Measurements from ENCODE around the gene TSPYL4.

DNA sequence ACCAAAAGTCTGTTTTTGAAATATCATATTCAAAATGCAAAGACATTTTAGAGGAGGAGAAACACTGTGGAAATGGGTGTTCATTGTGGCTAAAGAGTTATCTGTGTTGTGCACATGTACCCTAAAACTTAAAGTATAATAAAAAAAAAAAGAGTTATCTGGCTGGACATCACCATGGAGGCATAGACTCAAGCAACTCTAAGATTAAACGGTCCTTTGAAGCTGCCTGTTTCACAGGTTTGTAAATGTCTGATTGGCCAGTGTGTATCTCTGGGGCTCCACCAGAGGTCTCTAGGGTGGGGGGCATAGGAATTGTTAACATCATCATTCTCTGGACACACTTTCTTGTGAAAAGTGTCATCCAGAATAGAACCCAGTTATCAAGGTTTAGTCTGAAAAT, 39.2 kb downstream of the TSPYL4 start:
- TF ChIP-seq POLR2AphosphoS5 (IDR thresholded peaks at IDR 0.05; ENCODE audit: low read depth, low read length) (no peak), TAF1 (IDR thresholded peaks at IDR 0.05; ENCODE audit: borderline replicate concordance, insufficient read depth, low read length) (no peak)
- TF ChIP-seq, protein P1, sequence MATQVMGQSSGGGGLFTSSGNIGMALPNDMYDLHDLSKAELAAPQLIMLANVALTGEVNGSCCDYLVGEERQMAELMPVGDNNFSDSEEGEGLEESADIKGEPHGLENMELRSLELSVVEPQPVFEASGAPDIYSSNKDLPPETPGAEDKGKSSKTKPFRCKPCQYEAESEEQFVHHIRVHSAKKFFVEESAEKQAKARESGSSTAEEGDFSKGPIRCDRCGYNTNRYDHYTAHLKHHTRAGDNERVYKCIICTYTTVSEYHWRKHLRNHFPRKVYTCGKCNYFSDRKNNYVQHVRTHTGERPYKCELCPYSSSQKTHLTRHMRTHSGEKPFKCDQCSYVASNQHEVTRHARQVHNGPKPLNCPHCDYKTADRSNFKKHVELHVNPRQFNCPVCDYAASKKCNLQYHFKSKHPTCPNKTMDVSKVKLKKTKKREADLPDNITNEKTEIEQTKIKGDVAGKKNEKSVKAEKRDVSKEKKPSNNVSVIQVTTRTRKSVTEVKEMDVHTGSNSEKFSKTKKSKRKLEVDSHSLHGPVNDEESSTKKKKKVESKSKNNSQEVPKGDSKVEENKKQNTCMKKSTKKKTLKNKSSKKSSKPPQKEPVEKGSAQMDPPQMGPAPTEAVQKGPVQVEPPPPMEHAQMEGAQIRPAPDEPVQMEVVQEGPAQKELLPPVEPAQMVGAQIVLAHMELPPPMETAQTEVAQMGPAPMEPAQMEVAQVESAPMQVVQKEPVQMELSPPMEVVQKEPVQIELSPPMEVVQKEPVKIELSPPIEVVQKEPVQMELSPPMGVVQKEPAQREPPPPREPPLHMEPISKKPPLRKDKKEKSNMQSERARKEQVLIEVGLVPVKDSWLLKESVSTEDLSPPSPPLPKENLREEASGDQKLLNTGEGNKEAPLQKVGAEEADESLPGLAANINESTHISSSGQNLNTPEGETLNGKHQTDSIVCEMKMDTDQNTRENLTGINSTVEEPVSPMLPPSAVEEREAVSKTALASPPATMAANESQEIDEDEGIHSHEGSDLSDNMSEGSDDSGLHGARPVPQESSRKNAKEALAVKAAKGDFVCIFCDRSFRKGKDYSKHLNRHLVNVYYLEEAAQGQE (IDR thresholded peaks at IDR 0.05; ENCODE audit: insufficient read depth in 1 of 2, low read depth in 2 of 2, low read length in 2 of 2): no peak

Data from PFSK-1 (cell line).